SJSA1 (cell line): ENCODE results near the gene SMC1B. TPM values are rescaled to one million over a fixed set of nuclear protein-coding genes. Genes with fewer than 3 reads are reported as not detected.
A peak's percentile ranks its signal among the peaks of the same experiment; 100 is the strongest.

ENCODE experiments used
- DNase-seq, 2 experiments: peaks; one replicate each; pipeline ENCODE4 v3.0.0-alpha.2; 2015 to 2020; ENCODE audit warnings: low spot score in 2 of 2, low read depth in 1 of 2
- H3K27ac ChIP-seq: fragments of 250-450 bp; sonication (Bioruptor Pico); 2 replicates; pipeline ENCODE4 v1.5.1; 2020; ENCODE audit warnings: mild to moderate bottlenecking, moderate library complexity
- H3K27me3 ChIP-seq: fragments of 250-450 bp; sonication (Bioruptor Pico); replicated peaks from 2 replicates; pipeline ENCODE4 v1.5.1; 2020; ENCODE audit warnings: mild to moderate bottlenecking, moderate library complexity
- H3K36me3 ChIP-seq: fragments of 250-450 bp; sonication (Bioruptor Pico); 2 replicates; pipeline ENCODE4 v1.5.1; 2020; ENCODE audit warnings: mild to moderate bottlenecking
- H3K4me1 ChIP-seq: fragments of 250-450 bp; sonication (Bioruptor Pico); replicated peaks from 2 replicates; pipeline ENCODE4 v1.6.1; 2021; ENCODE audit warnings: mild to moderate bottlenecking
- H3K4me3 ChIP-seq: fragments of 250-450 bp; sonication (Bioruptor Pico); 2 replicates; pipeline ENCODE4 v1.5.1; 2020; ENCODE audit warnings: mild to moderate bottlenecking
- H3K9me3 ChIP-seq: fragments of 250-450 bp; sonication (Bioruptor Pico); replicated peaks from 2 replicates; pipeline ENCODE4 v1.5.1; 2020; ENCODE audit warnings: mild to moderate bottlenecking
- total RNA-seq: library from RNA; depleted of rRNA; stranded (reverse); fragments of >200 nt; shearing (Covaris generic); gene quantifications from 2 replicates; pipeline ENCODE4 v1.2.3, GENCODE V29; 2014

Gene SMC1B
- total RNA-seq, 1 experiment from 2014 or later = not detected

GRCh38 chr22:45324311-45324711 is 89.1 kb downstream of the SMC1B start:
- no peaks in the 10 kb centered on the region for H3K27me3 ChIP-seq
- H3K27ac ChIP-seq = no peak overlapping the region
- peaks cover 20% of the 10 kb centered on the region for H3K4me1 ChIP-seq
- H3K4me3 ChIP-seq = no peak overlapping the region
- no peaks in the 10 kb centered on the region for H3K9me3 ChIP-seq
- H3K36me3 ChIP-seq = peaks cover 60% of the 10 kb centered on the region
- DNase-seq = no peak

GRCh38 chr22:45323695-45324094 is 89.7 kb downstream of the SMC1B start:
- H3K27ac ChIP-seq = no peak overlapping the region
- no peak for DNase-seq
- H3K27me3 ChIP-seq = no peaks in the 10 kb centered on the region
- H3K9me3 ChIP-seq = no peaks in the 10 kb centered on the region
- peaks cover 55% of the 10 kb centered on the region for H3K36me3 ChIP-seq
- H3K4me3 ChIP-seq = no peak overlapping the region
- H3K4me1 ChIP-seq = peaks cover 26% of the 10 kb centered on the region

GRCh38 chr22:45322873-45323525 is 90.4 kb downstream of the SMC1B start:
- no peak overlapping the region for H3K27ac ChIP-seq
- H3K4me1 ChIP-seq = peaks cover 33% of the 10 kb centered on the region
- H3K27me3 ChIP-seq = no peaks in the 10 kb centered on the region
- no peaks in the 10 kb centered on the region for H3K9me3 ChIP-seq
- H3K4me3 ChIP-seq = no peak overlapping the region
- no peak for DNase-seq
- H3K36me3 ChIP-seq = peaks cover 52% of the 10 kb centered on the region

GRCh38 chr22:45321827-45322226 is 91.6 kb downstream of the SMC1B start:
- H3K9me3 ChIP-seq = no peaks in the 10 kb centered on the region
- peaks cover 43% of the 10 kb centered on the region for H3K36me3 ChIP-seq
- no peak overlapping the region for H3K27ac ChIP-seq
- peaks cover 44% of the 10 kb centered on the region for H3K4me1 ChIP-seq
- H3K4me3 ChIP-seq = no peak overlapping the region
- no peaks in the 10 kb centered on the region for H3K27me3 ChIP-seq
- DNase-seq = no peak

GRCh38 chr22:45320357-45320976 is 92.9 kb downstream of the SMC1B start:
- peak; percentile 60 to 71 for DNase-seq
- Histone ChIP-seq H3K27me3 (no peaks in the 10 kb centered on the region), H3K4me1 (peaks cover 45% of the 10 kb centered on the region), H3K36me3 (peaks cover 40% of the 10 kb centered on the region), H3K9me3 (no peaks in the 10 kb centered on the region), H3K4me3 (no peak overlapping the region), H3K27ac (peak overlapping the region; percentile 90)

GRCh38 chr22:45319324-45319685 is 94.1 kb downstream of the SMC1B start:
- Histone ChIP-seq H3K36me3 (peaks cover 29% of the 10 kb centered on the region), H3K4me1 (peaks cover 45% of the 10 kb centered on the region), H3K27me3 (no peaks in the 10 kb centered on the region), H3K27ac (peak overlapping the region; percentile 90), H3K9me3 (no peaks in the 10 kb centered on the region), H3K4me3 (no peak overlapping the region)
- DNase-seq = no peak

- peaks cover 23% of the 10 kb centered on the region for H3K36me3 ChIP-seq
- H3K4me3 ChIP-seq = no peak overlapping the region
- H3K27ac ChIP-seq = peak overlapping the region; percentile 90
- H3K9me3 ChIP-seq = no peaks in the 10 kb centered on the region
- DNase-seq = peak; percentile 89 to 95
- peaks cover 45% of the 10 kb centered on the region for H3K4me1 ChIP-seq
- H3K27me3 ChIP-seq = no peaks in the 10 kb centered on the region
Observed at GRCh38 chr22:45318558-45319323, 94.7 kb downstream of the SMC1B start.

GRCh38 chr22:45318168-45318557 is 95.2 kb downstream of the SMC1B start:
- Histone ChIP-seq H3K9me3 (no peaks in the 10 kb centered on the region), H3K4me3 (no peak overlapping the region), H3K27ac (peak overlapping the region; percentile 90), H3K27me3 (no peaks in the 10 kb centered on the region), H3K4me1 (peaks cover 45% of the 10 kb centered on the region), H3K36me3 (peaks cover 17% of the 10 kb centered on the region)
- peak; percentile 90 to 92 for DNase-seq

GRCh38 chr22:45317551-45318167 is 95.7 kb downstream of the SMC1B start:
- Histone ChIP-seq H3K27ac (peak overlapping the region; percentile 90), H3K27me3 (no peaks in the 10 kb centered on the region), H3K9me3 (no peaks in the 10 kb centered on the region), H3K4me1 (peaks cover 45% of the 10 kb centered on the region), H3K36me3 (peaks cover 15% of the 10 kb centered on the region), H3K4me3 (no peak overlapping the region)
- peak; percentile 64 to 77 for DNase-seq

- H3K4me1 ChIP-seq = peaks cover 45% of the 10 kb centered on the region
- DNase-seq = no peak
- peak overlapping the region; percentile 90; the same call in 1 of the 2 replicates for H3K27ac ChIP-seq
- H3K9me3 ChIP-seq = no peaks in the 10 kb centered on the region
- H3K4me3 ChIP-seq = no peak overlapping the region
- H3K36me3 ChIP-seq = peaks cover 15% of the 10 kb centered on the region
- no peaks in the 10 kb centered on the region for H3K27me3 ChIP-seq
Observed at GRCh38 chr22:45316796-45317526, 96.4 kb downstream of the SMC1B start.

GRCh38 chr22:45314786-45315185 is 98.6 kb downstream of the SMC1B start:
- Histone ChIP-seq H3K36me3 (peaks cover 15% of the 10 kb centered on the region), H3K4me1 (peaks cover 38% of the 10 kb centered on the region), H3K9me3 (no peaks in the 10 kb centered on the region), H3K27ac (no peak overlapping the region), H3K27me3 (no peaks in the 10 kb centered on the region), H3K4me3 (no peak overlapping the region)
- no peak for DNase-seq

GRCh38 chr22:45314054-45314721 is 99.2 kb downstream of the SMC1B start:
- no peaks in the 10 kb centered on the region for H3K9me3 ChIP-seq
- H3K4me1 ChIP-seq = peaks cover 36% of the 10 kb centered on the region
- no peak overlapping the region for H3K4me3 ChIP-seq
- peaks cover 15% of the 10 kb centered on the region for H3K36me3 ChIP-seq
- no peak for DNase-seq
- no peak overlapping the region for H3K27ac ChIP-seq
- H3K27me3 ChIP-seq = no peaks in the 10 kb centered on the region

- Histone ChIP-seq H3K27ac (no peak overlapping the region), H3K36me3 (peaks cover 15% of the 10 kb centered on the region), H3K4me3 (no peak overlapping the region), H3K9me3 (no peaks in the 10 kb centered on the region), H3K27me3 (no peaks in the 10 kb centered on the region), H3K4me1 (peaks cover 29% of the 10 kb centered on the region)
- no peak for DNase-seq
Observed at GRCh38 chr22:45312856-45313255, 100.5 kb downstream of the SMC1B start.
